GM18498 (cell line): Measurements from ENCODE around the gene NR2C2AP.

ENCODE experiments used
- ATAC-seq: cut with Tn5 transposase; IDR thresholded peaks from one replicate; pipeline ENCODE4 v1.9.1; 2021; ENCODE audit warnings: mild to moderate bottlenecking, moderate library complexity; ENCODE audit not compliant: unreplicated experiment

The NR2C2AP gene

DNA sequence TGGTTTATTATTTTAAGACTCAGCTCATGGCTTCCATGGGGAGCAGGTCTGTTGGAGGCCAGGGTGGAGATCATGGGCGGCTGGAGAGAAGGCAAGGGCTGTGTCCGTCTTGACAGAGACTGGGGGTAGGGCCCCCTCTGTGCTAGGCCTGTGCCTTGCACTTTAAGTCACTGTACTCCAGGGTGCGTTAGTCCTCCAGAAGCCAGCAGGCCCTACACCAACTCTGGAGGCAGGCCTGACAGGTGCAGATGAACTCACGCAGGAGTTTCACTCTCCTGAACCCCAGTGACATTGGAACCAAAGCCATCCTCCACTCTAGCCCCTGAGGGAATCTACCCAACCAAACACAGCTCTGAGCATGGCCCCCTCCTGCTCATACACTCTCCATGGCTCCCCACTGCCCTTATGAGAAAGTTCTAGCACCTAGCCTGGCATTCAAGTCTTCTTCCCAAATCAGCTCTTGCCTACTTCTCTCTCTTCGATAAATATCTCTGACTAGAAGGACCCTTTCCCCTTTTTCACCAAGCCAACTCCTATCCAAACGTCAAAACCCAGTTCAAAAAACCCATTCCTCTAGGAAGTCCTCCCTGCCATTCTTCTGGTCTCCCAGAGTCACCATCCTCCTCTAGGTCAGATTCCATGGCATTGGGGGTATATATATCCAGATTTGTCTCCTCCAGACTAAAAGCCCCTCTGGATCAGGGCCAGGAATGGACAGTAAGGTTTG lies 48.3 kb downstream of the NR2C2AP start:
- ATAC-seq, result no peak

DNA sequence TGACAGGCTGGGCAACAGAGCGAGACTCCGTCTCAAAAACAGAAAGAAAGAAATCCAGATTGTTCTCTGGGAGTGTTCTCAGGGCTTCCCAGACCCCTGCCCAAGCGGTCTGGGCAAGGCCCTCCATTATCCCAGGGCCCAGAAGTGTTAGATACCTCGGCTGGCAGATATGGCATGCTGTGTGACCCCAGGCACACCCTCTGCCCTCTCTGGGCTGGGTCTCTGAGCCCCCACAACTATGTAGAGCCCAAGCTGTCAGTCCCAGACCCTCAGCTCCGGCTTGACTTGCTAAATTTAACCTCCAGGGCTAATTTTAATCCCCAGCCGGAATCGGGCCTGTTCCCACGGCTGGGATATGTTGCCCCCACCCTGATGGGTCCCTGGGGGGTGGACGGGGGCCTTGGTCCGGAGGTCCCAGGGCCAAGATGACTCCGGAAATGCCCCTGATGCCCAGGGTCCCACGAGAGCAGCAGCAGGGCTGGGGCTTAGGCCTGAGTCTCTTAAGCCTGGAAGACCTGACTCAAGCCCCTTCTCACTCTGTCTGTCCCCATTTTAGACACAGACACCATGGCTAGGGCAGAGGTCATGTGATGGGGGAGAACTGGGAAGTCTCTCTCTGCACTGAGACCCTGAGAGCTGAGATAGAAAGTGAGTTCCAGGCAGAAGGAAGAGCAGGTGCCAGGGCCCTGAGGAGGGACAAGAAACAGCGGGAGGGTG lies 50.4 kb downstream of the NR2C2AP start:
- ATAC-seq, result no peak

DNA sequence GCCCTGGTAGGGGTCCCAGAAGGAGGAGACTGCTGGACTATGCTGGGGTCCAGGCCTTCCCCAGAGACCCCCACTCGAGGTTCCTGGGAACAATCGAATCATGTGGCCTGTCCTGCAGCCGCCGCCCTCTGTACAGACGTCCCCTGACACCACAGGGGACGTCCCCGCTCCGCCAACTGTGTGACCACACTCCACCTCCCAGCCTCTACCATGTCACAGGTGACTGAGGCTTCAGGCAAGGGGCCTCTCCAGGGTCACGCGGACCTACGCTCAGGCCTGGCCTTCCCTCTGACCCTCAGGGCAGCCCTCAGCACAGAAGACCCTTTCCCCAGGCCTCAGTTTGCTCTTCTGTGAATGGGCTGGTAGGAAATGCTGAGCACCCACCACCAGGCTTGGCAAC lies 51.8 kb downstream of the NR2C2AP start:
- no peak for ATAC-seq
